ENCODE results near the gene KCNK7.
"Not testable (repeated sequence)": the region's sequence is repeated elsewhere in the genome, so short reads cannot be mapped to it uniquely, and the experiment has no call there.

The KCNK7 gene

DNA sequence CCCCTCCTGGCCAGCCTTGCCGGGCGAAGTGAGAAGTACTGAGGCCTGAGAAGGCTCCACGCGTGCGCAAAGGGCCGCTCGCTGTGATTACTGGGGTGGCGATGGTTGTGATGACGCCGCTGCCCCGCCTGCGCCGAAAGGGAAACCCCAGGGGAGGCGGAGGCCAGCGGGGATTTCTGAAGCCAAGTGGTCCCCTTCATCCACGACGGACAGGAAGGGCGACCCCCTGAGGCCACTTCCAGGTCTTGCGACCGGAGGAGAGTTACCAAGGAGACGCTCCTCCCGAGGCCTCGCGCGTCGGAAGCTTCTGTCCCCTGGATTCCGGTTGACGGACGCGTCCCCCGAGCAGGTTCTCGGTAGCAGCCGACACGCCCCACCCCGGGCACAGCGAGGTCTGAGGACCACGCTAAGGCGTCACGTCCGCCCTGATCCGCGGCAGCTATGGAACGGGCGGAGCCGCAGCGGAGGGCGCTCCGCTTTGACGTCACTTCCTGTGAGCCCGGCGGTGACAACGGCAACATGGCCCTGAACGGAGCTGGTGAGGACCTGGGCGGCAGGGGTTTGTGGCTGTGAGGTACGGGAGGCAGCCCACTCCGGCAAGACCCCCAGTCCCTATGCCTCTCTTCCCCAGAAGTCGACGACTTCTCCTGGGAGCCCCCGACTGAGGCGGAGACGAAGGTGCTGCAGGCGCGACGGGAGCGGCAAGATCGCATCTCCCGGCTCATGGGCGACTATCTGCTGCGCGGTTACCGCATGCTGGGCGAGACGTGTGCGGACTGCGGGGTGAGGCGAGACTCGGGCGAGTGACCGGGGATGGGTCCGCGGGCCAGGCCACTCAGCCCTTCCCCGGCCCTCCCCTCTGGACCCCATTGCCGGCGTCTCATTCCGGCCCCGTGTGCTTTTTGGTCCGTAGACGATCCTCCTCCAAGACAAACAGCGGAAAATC, 25.4 kb downstream of the KCNK7 start, which contains the start of gene ZNRD2:
Gene ZNRD2, plus strand, starts transcription at position 505 of the 946 bp plus-strand sequence. Its CDS starts 15 bp downstream, at position 520.
- TF ChIP-seq, protein P1, sequence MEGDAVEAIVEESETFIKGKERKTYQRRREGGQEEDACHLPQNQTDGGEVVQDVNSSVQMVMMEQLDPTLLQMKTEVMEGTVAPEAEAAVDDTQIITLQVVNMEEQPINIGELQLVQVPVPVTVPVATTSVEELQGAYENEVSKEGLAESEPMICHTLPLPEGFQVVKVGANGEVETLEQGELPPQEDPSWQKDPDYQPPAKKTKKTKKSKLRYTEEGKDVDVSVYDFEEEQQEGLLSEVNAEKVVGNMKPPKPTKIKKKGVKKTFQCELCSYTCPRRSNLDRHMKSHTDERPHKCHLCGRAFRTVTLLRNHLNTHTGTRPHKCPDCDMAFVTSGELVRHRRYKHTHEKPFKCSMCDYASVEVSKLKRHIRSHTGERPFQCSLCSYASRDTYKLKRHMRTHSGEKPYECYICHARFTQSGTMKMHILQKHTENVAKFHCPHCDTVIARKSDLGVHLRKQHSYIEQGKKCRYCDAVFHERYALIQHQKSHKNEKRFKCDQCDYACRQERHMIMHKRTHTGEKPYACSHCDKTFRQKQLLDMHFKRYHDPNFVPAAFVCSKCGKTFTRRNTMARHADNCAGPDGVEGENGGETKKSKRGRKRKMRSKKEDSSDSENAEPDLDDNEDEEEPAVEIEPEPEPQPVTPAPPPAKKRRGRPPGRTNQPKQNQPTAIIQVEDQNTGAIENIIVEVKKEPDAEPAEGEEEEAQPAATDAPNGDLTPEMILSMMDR (IDR thresholded peaks at IDR 0.05; ENCODE audit: insufficient read depth, low read length, poor library complexity, severe bottlenecking), result peak; percentile 32
- TF ChIP-seq EZH2phosphoT487 (conservative IDR thresholded peaks at IDR 0.05; ENCODE audit: low read length), result no peak
- peak within 1 kb of the TSS; percentile 97 for H3K4me2 ChIP-seq (ENCODE audit: low read depth, low read length, poor library complexity, severe bottlenecking)
- peaks cover 7% of the 10 kb centered on the region for H3F3A ChIP-seq (ENCODE audit: insufficient read depth)
- H3K79me2 ChIP-seq (ENCODE audit: insufficient read depth, low read length), result peaks cover 20% of the 10 kb centered on the region; the same call in 1 of the 2 replicates
- H3K9ac ChIP-seq (ENCODE audit: low read length), result peak within 1 kb of the TSS; percentile 84
- no peaks in the 10 kb centered on the region for H3K9me3 ChIP-seq (ENCODE audit: insufficient read depth, low read length)
- no peaks in the 10 kb centered on the region for H4K20me1 ChIP-seq (ENCODE audit: low read depth, low read length)
- no peaks in the 10 kb centered on the region for H3K9me2 ChIP-seq (replicated peaks; ENCODE audit: insufficient read depth, low read length)
- H3K27me3 ChIP-seq (ENCODE audit: low read length), result no peaks in the 10 kb centered on the region
- H3K4me3 ChIP-seq (ENCODE audit: insufficient read depth, low read length, poor library complexity, severe bottlenecking), result peak within 1 kb of the TSS; percentile 95
- H2AFZ ChIP-seq (ENCODE audit: low read depth, low read length, severe bottlenecking), result peak within 1 kb of the TSS; percentile 90
- peak within 1 kb of the TSS; percentile 86 for H3K27ac ChIP-seq (ENCODE audit: low read depth, low read length)
- no peaks in the 10 kb centered on the region for H3K36me3 ChIP-seq (ENCODE audit: low read length)

DNA sequence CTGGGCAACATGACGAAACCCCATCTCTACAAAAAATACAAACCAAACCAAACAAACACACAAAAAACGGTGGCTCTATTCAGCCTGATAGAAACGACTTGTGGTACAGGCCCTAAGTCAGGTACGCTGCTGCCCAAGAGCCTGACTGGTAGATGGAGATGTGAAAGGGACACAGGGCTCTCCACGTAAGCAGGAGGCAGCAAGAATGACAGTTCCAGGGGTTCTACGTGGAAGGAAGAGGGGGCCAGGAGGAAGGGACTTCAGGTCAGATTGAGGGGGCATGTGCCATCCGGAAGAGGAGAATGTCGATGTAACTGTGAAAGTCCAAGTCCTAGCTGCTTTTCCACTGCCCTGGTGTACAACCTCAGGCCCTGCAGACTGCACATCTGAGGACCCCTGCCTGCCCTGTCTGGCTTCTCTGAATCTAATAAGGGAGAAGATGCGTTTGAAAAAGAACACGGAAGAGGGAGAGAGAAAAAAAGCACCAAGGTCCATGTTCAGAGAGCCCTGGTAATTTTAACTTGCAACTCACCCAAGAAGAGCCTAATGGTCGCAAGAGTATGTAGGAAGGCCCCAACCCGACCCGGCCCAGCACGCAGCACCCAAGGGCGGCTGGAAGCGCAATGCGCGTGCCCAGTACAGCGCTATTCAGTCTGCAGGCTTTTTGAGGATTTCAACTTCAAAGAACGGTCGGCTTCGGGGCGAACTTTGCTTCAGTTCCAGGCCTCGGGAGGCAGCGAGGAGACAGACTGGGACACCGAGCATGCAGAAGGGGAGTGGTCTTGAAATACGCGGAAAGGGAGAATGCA, 26.2 kb downstream of the KCNK7 start:
- Histone ChIP-seq H3K27me3 (ENCODE audit: low read length) (no peaks in the 10 kb centered on the region), H3K9ac (ENCODE audit: low read length) (peak overlapping the region; percentile 84), H3K27ac (ENCODE audit: low read depth, low read length) (peak overlapping the region; percentile 86), H3K9me3 (ENCODE audit: insufficient read depth, low read length) (no peaks in the 10 kb centered on the region), H3K4me2 (ENCODE audit: low read depth, low read length, poor library complexity, severe bottlenecking) (peak overlapping the region; percentile 89), H3F3A (ENCODE audit: insufficient read depth) (no peaks in the 10 kb centered on the region), H3K79me2 (ENCODE audit: insufficient read depth, low read length) (peaks cover 20% of the 10 kb centered on the region; the same call in 1 of the 2 replicates), H3K4me3 (ENCODE audit: insufficient read depth, low read length, poor library complexity, severe bottlenecking) (peak overlapping the region; percentile 95), H3K9me2 (replicated peaks; ENCODE audit: insufficient read depth, low read length) (no peaks in the 10 kb centered on the region), H2AFZ (ENCODE audit: low read depth, low read length, severe bottlenecking) (peak overlapping the region; percentile 90), H4K20me1 (ENCODE audit: low read depth, low read length) (no peaks in the 10 kb centered on the region), H3K36me3 (ENCODE audit: low read length) (no peaks in the 10 kb centered on the region)
- TF ChIP-seq, protein P1 (IDR thresholded peaks at IDR 0.05; ENCODE audit: insufficient read depth, low read length, poor library complexity, severe bottlenecking), result no peak
- TF ChIP-seq EZH2phosphoT487 (conservative IDR thresholded peaks at IDR 0.05; ENCODE audit: low read length), result no peak

DNA sequence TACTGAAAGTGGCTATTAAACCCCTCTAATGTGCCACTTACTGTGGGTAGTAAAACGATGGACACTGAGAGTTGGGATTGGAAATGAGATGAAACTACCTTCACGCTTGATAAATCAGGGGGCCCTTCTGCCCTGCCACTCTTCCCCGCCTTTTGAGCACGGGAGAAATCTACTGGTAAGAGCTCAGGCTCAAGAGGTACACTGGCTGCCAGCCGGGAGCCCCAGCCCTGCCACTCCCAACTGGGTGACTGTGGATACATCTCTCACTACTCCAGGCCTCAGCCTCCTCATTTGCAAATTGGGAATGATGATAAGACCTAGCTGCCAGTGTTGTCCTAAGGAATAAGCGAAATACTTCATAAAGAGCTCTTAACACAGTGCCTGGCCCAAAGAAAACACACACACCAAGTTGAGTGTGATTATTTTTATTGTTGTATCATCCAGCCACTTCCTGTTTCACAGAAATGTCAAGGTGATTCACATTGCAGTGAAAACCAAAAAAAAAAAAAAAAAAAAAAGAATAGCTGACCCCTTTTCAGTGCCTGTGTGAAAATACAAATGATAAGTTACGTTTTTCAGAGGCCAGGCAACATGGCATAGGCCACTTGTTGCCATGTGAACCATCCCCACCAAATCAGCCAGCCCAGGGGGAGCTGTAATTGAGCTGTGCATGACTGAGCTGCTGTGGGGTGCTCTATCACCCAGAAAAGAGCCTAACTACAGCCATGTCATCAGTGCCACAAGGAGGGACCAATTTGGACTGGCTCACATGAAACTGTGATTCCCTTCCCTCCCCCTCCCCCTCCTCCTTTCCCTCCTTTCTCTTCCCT, 29.8 kb downstream of the KCNK7 start:
- no peaks in the 10 kb centered on the region for H3K9me3 ChIP-seq (ENCODE audit: insufficient read depth, low read length)
- no peak overlapping the region for H2AFZ ChIP-seq (ENCODE audit: low read depth, low read length, severe bottlenecking)
- no peaks in the 10 kb centered on the region for H3F3A ChIP-seq (ENCODE audit: insufficient read depth)
- H3K36me3 ChIP-seq (ENCODE audit: low read length), result no peaks in the 10 kb centered on the region
- no peaks in the 10 kb centered on the region for H3K9me2 ChIP-seq (replicated peaks; ENCODE audit: insufficient read depth, low read length)
- H4K20me1 ChIP-seq (ENCODE audit: low read depth, low read length), result no peaks in the 10 kb centered on the region
- no peak overlapping the region for H3K4me3 ChIP-seq (ENCODE audit: insufficient read depth, low read length, poor library complexity, severe bottlenecking)
- no peak for TF ChIP-seq EZH2phosphoT487 (conservative IDR thresholded peaks at IDR 0.05; ENCODE audit: low read length)
- TF ChIP-seq, protein P1 (IDR thresholded peaks at IDR 0.05; ENCODE audit: insufficient read depth, low read length, poor library complexity, severe bottlenecking), result no peak
- peaks cover 18% of the 10 kb centered on the region; the same call in 1 of the 2 replicates for H3K79me2 ChIP-seq (ENCODE audit: insufficient read depth, low read length)
- H3K27me3 ChIP-seq (ENCODE audit: low read length), result no peaks in the 10 kb centered on the region
- no peak overlapping the region for H3K27ac ChIP-seq (ENCODE audit: low read depth, low read length)
- H3K4me2 ChIP-seq (ENCODE audit: low read depth, low read length, poor library complexity, severe bottlenecking), result no peak overlapping the region
- no peak overlapping the region for H3K9ac ChIP-seq (ENCODE audit: low read length)

DNA sequence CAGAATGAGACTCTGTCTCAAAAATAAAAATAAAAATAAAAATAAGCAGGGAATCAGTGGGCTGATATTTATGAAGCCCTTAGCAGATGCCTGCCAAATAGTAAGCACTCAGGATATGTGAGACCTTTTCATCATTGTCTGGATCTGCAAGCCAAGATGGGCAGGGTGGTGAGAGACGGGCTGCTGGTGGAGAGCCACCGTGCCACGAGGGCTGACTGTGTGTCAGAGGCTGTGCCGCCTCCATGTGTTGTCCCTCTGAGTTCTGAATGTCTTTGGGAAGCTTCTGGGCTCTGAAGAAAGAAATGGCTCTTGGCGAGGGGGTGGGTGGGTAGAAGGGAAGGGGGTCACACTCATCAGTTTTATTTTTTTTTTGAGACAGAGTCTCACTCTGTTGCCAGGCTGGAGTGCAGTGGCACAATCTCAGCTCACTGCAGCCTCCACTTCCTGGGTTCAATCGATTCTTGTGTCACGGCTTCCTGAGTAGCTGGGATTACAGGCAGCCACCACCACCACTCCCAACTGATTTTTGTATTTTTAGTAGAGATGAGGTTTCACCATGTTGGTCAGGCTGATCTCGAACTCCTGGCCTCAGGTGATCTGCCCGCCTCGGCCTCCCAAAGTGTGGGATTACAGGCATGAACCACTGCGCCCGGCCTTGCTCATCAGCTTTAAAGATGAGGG, 30.6 kb downstream of the KCNK7 start:
- not testable (repeated sequence) for H4K20me1 ChIP-seq (ENCODE audit: low read depth, low read length); H3F3A ChIP-seq (ENCODE audit: insufficient read depth); H3K9ac ChIP-seq (ENCODE audit: low read length); H3K4me3 ChIP-seq (ENCODE audit: insufficient read depth, low read length, poor library complexity, severe bottlenecking); H3K9me2 ChIP-seq (replicated peaks; ENCODE audit: insufficient read depth, low read length); H3K27ac ChIP-seq (ENCODE audit: low read depth, low read length); H3K36me3 ChIP-seq (ENCODE audit: low read length); H3K4me2 ChIP-seq (ENCODE audit: low read depth, low read length, poor library complexity, severe bottlenecking); H3K9me3 ChIP-seq (ENCODE audit: insufficient read depth, low read length); H2AFZ ChIP-seq (ENCODE audit: low read depth, low read length, severe bottlenecking); H3K27me3 ChIP-seq (ENCODE audit: low read length)
- H3K79me2 ChIP-seq (ENCODE audit: insufficient read depth, low read length), result peaks cover 14% of the 10 kb centered on the region; the same call in 1 of the 2 replicates
